T-helper 22 cell (primary cell): ENCODE data around the gene GOLM1.
"Not testable (repeated sequence)": the region's sequence is repeated elsewhere in the genome, so short reads cannot be mapped to it uniquely, and the experiment has no call there.

Experiments
- DNase-seq: peaks from one replicate; pipeline ENCODE4 v3.0.0-alpha.2; 2020; ENCODE audit warnings: low read depth

The GOLM1 gene

GRCh38 chr9:86082870-86083269, 16.5 kb downstream of the GOLM1 start:
- no peak for DNase-seq

- DNase-seq, result no peak
Observed at GRCh38 chr9:86079865-86080469, 19.4 kb downstream of the GOLM1 start.

- no peak for DNase-seq
Observed at GRCh38 chr9:86079421-86079831, 19.9 kb downstream of the GOLM1 start.

GRCh38 chr9:86078731-86079130, 20.6 kb downstream of the GOLM1 start:
- no peak for DNase-seq

GRCh38 chr9:86077276-86077675, 22.1 kb downstream of the GOLM1 start:
- no peak for DNase-seq

GRCh38 chr9:86075132-86076109, 23.9 kb downstream of the GOLM1 start:
- no peak for DNase-seq

GRCh38 chr9:86073839-86074238, 25.5 kb downstream of the GOLM1 start:
- DNase-seq, result no peak

GRCh38 chr9:86072394-86072877, 26.9 kb downstream of the GOLM1 start:
- no peak for DNase-seq

GRCh38 chr9:86069206-86069869, 30.0 kb downstream of the GOLM1 start:
- DNase-seq, result no peak

GRCh38 chr9:86064220-86064619, 35.1 kb downstream of the GOLM1 start:
- DNase-seq, result no peak

GRCh38 chr9:86062845-86063693, 36.3 kb downstream of the GOLM1 start:
- DNase-seq, result no peak

GRCh38 chr9:86061972-86062739, 37.2 kb downstream of the GOLM1 start:
- DNase-seq, result no peak

GRCh38 chr9:86057491-86057890, 41.9 kb downstream of the GOLM1 start:
- DNase-seq, result no peak

- no peak for DNase-seq
Observed at GRCh38 chr9:86054695-86055094, 44.7 kb downstream of the GOLM1 start.

GRCh38 chr9:86052556-86053468, 46.5 kb downstream of the GOLM1 start:
- DNase-seq, result no peak

- DNase-seq, result not testable (repeated sequence)
Observed at GRCh38 chr9:86048018-86048742, 51.2 kb downstream of the GOLM1 start.

- no peak for DNase-seq
Observed at GRCh38 chr9:86047361-86047760, 52.0 kb downstream of the GOLM1 start.

GRCh38 chr9:86046930-86047341, 52.4 kb downstream of the GOLM1 start:
- no peak for DNase-seq

- DNase-seq, result no peak
Observed at GRCh38 chr9:86046071-86046636, 53.2 kb downstream of the GOLM1 start.
